SK-N-SH (cell line): ENCODE data around the gene SIGLEC8. TPM values are rescaled to one million over a fixed set of nuclear protein-coding genes. Genes with fewer than 3 reads are reported as not detected.
"Not testable (repeated sequence)": the region's sequence is repeated elsewhere in the genome, so short reads cannot be mapped to it uniquely, and the experiment has no call there.

ENCODE experiments used
- CTCF ChIA-PET: fragments of 300-600, 350-600 bp; formaldehyde crosslinking; extraction: SDS; loops from one replicate; lab custom pipeline; 2021; lab: Yijun Ruan, JAX
- POLR2A ChIA-PET: fragments of 350-600 bp; sonication (Branson Sonifier 250); formaldehyde crosslinking; extraction: SDS; loops from one replicate; lab custom pipeline; 2020; ENCODE audit warnings: antibody characterized with exemption, inconsistent platforms; lab: Yijun Ruan, JAX
- DNase-seq: peaks from one replicate; pipeline ENCODE4 v3.0.0; 2012
- H2AFZ ChIP-seq: fragments of 200-600 bp; sonication (generic); 2 replicates; pipeline ENCODE4 v1.8.1; 2016; ENCODE audit warnings: antibody characterized with exemption, mild to moderate bottlenecking, low read depth
- H3F3A ChIP-seq: fragments of 200-600 bp; sonication (generic); replicated peaks from 2 replicates; pipeline ENCODE3; 2016; ENCODE audit warnings: antibody characterized with exemption, mild to moderate bottlenecking; ENCODE audit not compliant: insufficient read depth
- H3K27ac ChIP-seq, 2 experiments: fragments of 200-500 bp in 1 of 2; fragments of 200-600 bp in 1 of 2; sonication (Bioruptor generic) in 1 of 2; sonication (generic), shearing (Covaris generic) in 1 of 2; 2 replicates each; pipeline versions ENCODE4 v1.5.1 to v1.6.1; 2014 to 2016; ENCODE audit warnings: low read depth in 2 of 2, inconsistent platforms in 1 of 2, low read length in 1 of 2, mild to moderate bottlenecking in 1 of 2, mixed read lengths in 1 of 2
- H3K27me3 ChIP-seq: fragments of 200-600 bp; sonication (generic), shearing (Covaris generic); 2 replicates; pipeline ENCODE4 v1.6.1; 2016; ENCODE audit warnings: mixed run types; ENCODE audit not compliant: insufficient read depth
- H3K36me3 ChIP-seq, 2 experiments: fragments of 200-500 bp in 1 of 2; fragments of 200-600 bp in 1 of 2; sonication (Bioruptor generic) in 1 of 2; sonication (generic) in 1 of 2; replicated peaks in 1 of 2; 2 replicates each; pipeline versions ENCODE3 to v1.5.1; 2014 to 2016; ENCODE audit warnings: low read length in 1 of 2, mild to moderate bottlenecking in 1 of 2; ENCODE audit not compliant: insufficient read depth in 2 of 2, control insufficient read depth in 1 of 2
- H3K4me1 ChIP-seq, 2 experiments: fragments of 200-500 bp in 1 of 2; fragments of 200-600 bp in 1 of 2; sonication (Bioruptor generic) in 1 of 2; sonication (generic), shearing (Covaris generic) in 1 of 2; 2 replicates each; pipeline versions ENCODE4 v1.5.1 to v1.6.1; 2014 to 2016; ENCODE audit warnings: low read depth in 1 of 2, low read length in 1 of 2, mixed run types in 1 of 2; ENCODE audit not compliant: insufficient read depth in 2 of 2, control insufficient read depth in 1 of 2
- H3K4me2 ChIP-seq: fragments of 200-600 bp; sonication (generic), shearing (Covaris generic); 2 replicates; pipeline ENCODE4 v1.6.1; 2017; ENCODE audit warnings: mixed run types
- H3K4me3 ChIP-seq, 2 experiments: fragments of 200-500 bp in 1 of 2; fragments of 200-600 bp in 1 of 2; sonication (Bioruptor generic) in 1 of 2; sonication (generic), shearing (Covaris generic) in 1 of 2; 2 replicates each; pipeline versions ENCODE4 v1.5.1 to v1.8.1; 2014 to 2016; ENCODE audit warnings: low read depth in 2 of 2, inconsistent platforms in 1 of 2, low read length in 1 of 2, mild to moderate bottlenecking in 1 of 2, mixed read lengths in 1 of 2, moderate library complexity in 1 of 2
- H3K79me2 ChIP-seq: fragments of 200-600 bp; sonication (generic); 2 replicates; pipeline ENCODE4 v1.8.1; 2017; ENCODE audit warnings: mild to moderate bottlenecking; ENCODE audit not compliant: insufficient read depth
- H3K9ac ChIP-seq: fragments of 200-600 bp; sonication (generic); 2 replicates; pipeline ENCODE4 v1.6.1; 2017; ENCODE audit warnings: mixed run types
- H3K9me2 ChIP-seq: fragments of 200-600 bp; sonication (generic); 2 replicates; pipeline ENCODE4 v1.6.1; 2017; ENCODE audit warnings: mixed run types
- H3K9me3 ChIP-seq: fragments of 200-600 bp; sonication (generic); 2 replicates; pipeline ENCODE4 v1.6.1; 2017; ENCODE audit warnings: mixed run types, mild to moderate bottlenecking, moderate library complexity
- H4K20me1 ChIP-seq: fragments of 200-600 bp; sonication (generic); 2 replicates; pipeline ENCODE4 v1.6.1; 2017; ENCODE audit warnings: mild to moderate bottlenecking, mixed run types; ENCODE audit not compliant: insufficient read depth
- CHD2 ChIP-seq: fragments of 150-350 bp; IDR thresholded peaks from 2 replicates; pipeline ENCODE4 v1.6.1; 2018; ENCODE audit warnings: low read length; ENCODE audit not compliant: partially characterized antibody
- CTCF ChIP-seq: fragments of 200-600 bp; sonication (generic); IDR thresholded peaks from 2 replicates; pipeline ENCODE4 v1.6.1; 2017; ENCODE audit warnings: antibody characterized with exemption, mild to moderate bottlenecking, moderate library complexity
- ELF1 ChIP-seq: IDR thresholded peaks from 2 replicates; pipeline ENCODE4 v1.4.0; 2012
- EP300 ChIP-seq, 2 experiments: IDR thresholded peaks; 2 replicates each; pipeline versions ENCODE4 v1.4.0 to v1.6.1; 2012; ENCODE audit warnings: borderline replicate concordance in 1 of 2, low read depth in 1 of 2, low read length in 1 of 2
- FOXM1 ChIP-seq: IDR thresholded peaks from 2 replicates; pipeline ENCODE4 v1.4.0; 2012; ENCODE audit warnings: low read depth, mild to moderate bottlenecking
- JUND ChIP-seq: IDR thresholded peaks from 2 replicates; pipeline ENCODE4 v1.4.0; 2012
- MEF2A ChIP-seq: IDR thresholded peaks from 2 replicates; pipeline ENCODE4 v1.4.0; 2012; ENCODE audit warnings: low read depth, borderline replicate concordance
- RAD21 ChIP-seq: IDR thresholded peaks from 2 replicates; pipeline ENCODE4 v1.6.1; 2012; ENCODE audit warnings: mild to moderate bottlenecking, low read length
- TEAD4 ChIP-seq: IDR thresholded peaks from 2 replicates; pipeline ENCODE4 v1.4.0; 2012; ENCODE audit warnings: mild to moderate bottlenecking, borderline replicate concordance; ENCODE audit not compliant: insufficient read depth
- USF2 ChIP-seq: fragments of 150-350 bp; IDR thresholded peaks from 2 replicates; pipeline ENCODE4 v1.6.1; 2017; ENCODE audit warnings: antibody characterized with exemption, low read length, low read depth, borderline replicate concordance
- WGBS: methylation state at CpG from one replicate; pipeline ENCODE4 v1.1.6; 2017; ENCODE audit warnings: low lambda C conversion rate; 5-methylcytosine and 5-hydroxymethylcytosine counted together
- polyA plus RNA-seq, 3 experiments: library from polyadenylated mRNA; depleted of rRNA; stranded (reverse); fragments of >200 nt; gene quantifications; 2 replicates each; pipeline ENCODE4 v1.2.3, GENCODE V29; 2012
- TF ChIP-seq, protein P1 (sequence below): IDR thresholded peaks from 2 replicates; pipeline ENCODE4 v1.4.0; 2012; ENCODE audit warnings: low read depth
- TF ChIP-seq, protein P2 (sequence below): IDR thresholded peaks from 2 replicates; pipeline ENCODE4 v1.6.1; 2012; ENCODE audit warnings: mild to moderate bottlenecking, low read depth, low read length, moderate library complexity

SIGLEC8 gene
- polyA plus RNA-seq, 1 of the 3 experiments (the other 2 are of a cell fraction) = not detected

- CTCF ChIA-PET = no interaction called here
- no peak for TF ChIP-seq MEF2A
- no peak for TF ChIP-seq USF2
- no peak for TF ChIP-seq FOXM1
- TF ChIP-seq JUND = no peak
- no peak for TF ChIP-seq RAD21
- no peak for TF ChIP-seq ELF1
- TF ChIP-seq, protein P1, sequence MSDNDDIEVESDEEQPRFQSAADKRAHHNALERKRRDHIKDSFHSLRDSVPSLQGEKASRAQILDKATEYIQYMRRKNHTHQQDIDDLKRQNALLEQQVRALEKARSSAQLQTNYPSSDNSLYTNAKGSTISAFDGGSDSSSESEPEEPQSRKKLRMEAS = no peak
- TF ChIP-seq TEAD4 = no peak
- TF ChIP-seq CTCF = no peak
- no peak for TF ChIP-seq EP300 (IDR thresholded peaks at IDR 0.05; ENCODE audit: borderline replicate concordance in 1 of 2, low read depth in 1 of 2, low read length in 1 of 2)
- TF ChIP-seq, protein P2, sequence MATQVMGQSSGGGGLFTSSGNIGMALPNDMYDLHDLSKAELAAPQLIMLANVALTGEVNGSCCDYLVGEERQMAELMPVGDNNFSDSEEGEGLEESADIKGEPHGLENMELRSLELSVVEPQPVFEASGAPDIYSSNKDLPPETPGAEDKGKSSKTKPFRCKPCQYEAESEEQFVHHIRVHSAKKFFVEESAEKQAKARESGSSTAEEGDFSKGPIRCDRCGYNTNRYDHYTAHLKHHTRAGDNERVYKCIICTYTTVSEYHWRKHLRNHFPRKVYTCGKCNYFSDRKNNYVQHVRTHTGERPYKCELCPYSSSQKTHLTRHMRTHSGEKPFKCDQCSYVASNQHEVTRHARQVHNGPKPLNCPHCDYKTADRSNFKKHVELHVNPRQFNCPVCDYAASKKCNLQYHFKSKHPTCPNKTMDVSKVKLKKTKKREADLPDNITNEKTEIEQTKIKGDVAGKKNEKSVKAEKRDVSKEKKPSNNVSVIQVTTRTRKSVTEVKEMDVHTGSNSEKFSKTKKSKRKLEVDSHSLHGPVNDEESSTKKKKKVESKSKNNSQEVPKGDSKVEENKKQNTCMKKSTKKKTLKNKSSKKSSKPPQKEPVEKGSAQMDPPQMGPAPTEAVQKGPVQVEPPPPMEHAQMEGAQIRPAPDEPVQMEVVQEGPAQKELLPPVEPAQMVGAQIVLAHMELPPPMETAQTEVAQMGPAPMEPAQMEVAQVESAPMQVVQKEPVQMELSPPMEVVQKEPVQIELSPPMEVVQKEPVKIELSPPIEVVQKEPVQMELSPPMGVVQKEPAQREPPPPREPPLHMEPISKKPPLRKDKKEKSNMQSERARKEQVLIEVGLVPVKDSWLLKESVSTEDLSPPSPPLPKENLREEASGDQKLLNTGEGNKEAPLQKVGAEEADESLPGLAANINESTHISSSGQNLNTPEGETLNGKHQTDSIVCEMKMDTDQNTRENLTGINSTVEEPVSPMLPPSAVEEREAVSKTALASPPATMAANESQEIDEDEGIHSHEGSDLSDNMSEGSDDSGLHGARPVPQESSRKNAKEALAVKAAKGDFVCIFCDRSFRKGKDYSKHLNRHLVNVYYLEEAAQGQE = no peak
- no peak for TF ChIP-seq CHD2
- TF ChIP-seq, all 33 proteins: peak for 0
- peaks cover 6% of the 10 kb centered on the region; the same call in 1 of the 2 replicates for H3K27me3 ChIP-seq
- no peak within 1 kb of the TSS for H3K27ac ChIP-seq
- no peaks in the 10 kb centered on the region for H3K36me3 ChIP-seq
- no peaks in the 10 kb centered on the region for H4K20me1 ChIP-seq
- no peaks in the 10 kb centered on the region for H3F3A ChIP-seq
- H3K79me2 ChIP-seq = no peaks in the 10 kb centered on the region
- no peaks in the 10 kb centered on the region for H3K9me2 ChIP-seq
- no peak within 1 kb of the TSS for H3K4me3 ChIP-seq
- no peak within 1 kb of the TSS for H3K9ac ChIP-seq
- POLR2A ChIA-PET = no interaction called here
- H3K9me3 ChIP-seq = no peaks in the 10 kb centered on the region
- no peak within 1 kb of the TSS for H3K4me2 ChIP-seq
- DNase-seq = no peak
- no peaks in the 10 kb centered on the region for H3K4me1 ChIP-seq
- 13% methylated on average over 6 of the region's 12 CpGs for WGBS
- H2AFZ ChIP-seq = no peak within 1 kb of the TSS
These were observed 43.5 kb upstream of the SIGLEC8 start, which contains the start of gene SIGLEC12 for GRCh38 chr19:51501594-51502263. TSS of gene SIGLEC12 (minus strand) at chr19:51501800. CDS start at chr19:51501733, 67 bp downstream.

- POLR2A ChIA-PET, H3K9me2 ChIP-seq, H3K9ac ChIP-seq, H4K20me1 ChIP-seq, H3K4me3 ChIP-seq, H3K4me1 ChIP-seq, CTCF ChIA-PET, H3K79me2 ChIP-seq, H3K27me3 ChIP-seq, H2AFZ ChIP-seq, DNase-seq, H3F3A ChIP-seq, H3K4me2 ChIP-seq, H3K27ac ChIP-seq, H3K9me3 ChIP-seq, H3K36me3 ChIP-seq: not testable (repeated sequence)
- WGBS = 12% methylated on average over 5 of the region's 8 CpGs
These were observed 42.7 kb upstream of the SIGLEC8 start for GRCh38 chr19:51500931-51501330.
